Glutamatergic neuron (in vitro differentiated cells): ENCODE data around the gene ASXL1. TPM values are rescaled to one million over a fixed set of nuclear protein-coding genes. Genes with fewer than 3 reads are reported as not detected.

Experiments used
- DNase-seq: peaks from one replicate; pipeline ENCODE4 v3.0.0; 2022
- H3K27ac Mint-ChIP-seq: one replicate; pipeline ENCODE4 v1.8.0; 2020; ENCODE audit warnings: mild to moderate bottlenecking, mixed read lengths, inconsistent platforms; ENCODE audit not compliant: unreplicated experiment
- H3K27me3 Mint-ChIP-seq: one replicate; pipeline ENCODE4 v1.8.0; 2020; ENCODE audit warnings: mild to moderate bottlenecking, moderate library complexity, mixed read lengths, inconsistent platforms; ENCODE audit not compliant: unreplicated experiment
- H3K36me3 Mint-ChIP-seq: one replicate; pipeline ENCODE4 v1.8.0; 2020; ENCODE audit warnings: mild to moderate bottlenecking, mixed read lengths, inconsistent platforms; ENCODE audit not compliant: unreplicated experiment
- H3K4me1 Mint-ChIP-seq: one replicate; pipeline ENCODE4 v1.8.0; 2020; ENCODE audit warnings: mild to moderate bottlenecking, low read depth, mixed read lengths, inconsistent platforms; ENCODE audit not compliant: unreplicated experiment
- H3K4me3 Mint-ChIP-seq: one replicate; pipeline ENCODE4 v1.8.0; 2020; ENCODE audit warnings: mild to moderate bottlenecking, mixed read lengths, inconsistent platforms; ENCODE audit not compliant: unreplicated experiment
- H3K9me3 Mint-ChIP-seq: one replicate; pipeline ENCODE4 v1.8.0; 2020; ENCODE audit warnings: mild to moderate bottlenecking, moderate library complexity, mixed read lengths, inconsistent platforms; ENCODE audit not compliant: unreplicated experiment
- total RNA-seq: library from RNA; stranded (reverse); fragmentation: NEBNext Ultra II Directional; extraction: Animal tissue kit (Norgen Biotek cat#: 25700); gene quantifications from one replicate; pipeline ENCODE4 v1.2.1, GENCODE V29; 2021; ENCODE audit not compliant: unreplicated experiment
- TF ChIP-seq, protein P1 (sequence below): fragments of 200-600 bp; sonication (generic); IDR thresholded peaks from one replicate; pipeline ENCODE4 v1.5.0; 2021; ENCODE audit not compliant: partially characterized antibody, unreplicated experiment

ASXL1 gene
- total RNA-seq, 1 donor from 2014 or later = 85.1 TPM

DNA sequence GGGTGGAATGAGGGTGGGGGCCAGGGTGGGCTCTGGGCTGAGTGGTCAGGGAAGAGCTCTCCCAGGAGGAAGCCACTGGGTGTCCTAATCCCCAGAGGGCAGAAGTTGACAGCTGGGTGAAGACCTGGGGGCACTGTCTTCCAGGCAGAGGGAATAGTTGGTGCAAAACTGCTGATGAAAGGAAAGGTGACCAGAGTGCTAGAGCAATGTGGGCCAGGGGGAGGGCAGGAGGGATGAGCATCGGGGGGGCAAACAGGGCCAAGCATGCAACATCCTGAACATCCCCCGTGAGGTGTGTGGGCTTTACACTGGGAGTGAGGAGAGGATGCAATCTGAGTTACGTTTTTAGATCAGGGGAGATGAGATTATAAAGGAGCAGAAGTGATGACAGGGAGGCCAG lies 129.2 kb downstream of the ASXL1 start:
- peaks cover 14% of the 10 kb centered on the region for H3K27me3 Mint-ChIP-seq

DNA sequence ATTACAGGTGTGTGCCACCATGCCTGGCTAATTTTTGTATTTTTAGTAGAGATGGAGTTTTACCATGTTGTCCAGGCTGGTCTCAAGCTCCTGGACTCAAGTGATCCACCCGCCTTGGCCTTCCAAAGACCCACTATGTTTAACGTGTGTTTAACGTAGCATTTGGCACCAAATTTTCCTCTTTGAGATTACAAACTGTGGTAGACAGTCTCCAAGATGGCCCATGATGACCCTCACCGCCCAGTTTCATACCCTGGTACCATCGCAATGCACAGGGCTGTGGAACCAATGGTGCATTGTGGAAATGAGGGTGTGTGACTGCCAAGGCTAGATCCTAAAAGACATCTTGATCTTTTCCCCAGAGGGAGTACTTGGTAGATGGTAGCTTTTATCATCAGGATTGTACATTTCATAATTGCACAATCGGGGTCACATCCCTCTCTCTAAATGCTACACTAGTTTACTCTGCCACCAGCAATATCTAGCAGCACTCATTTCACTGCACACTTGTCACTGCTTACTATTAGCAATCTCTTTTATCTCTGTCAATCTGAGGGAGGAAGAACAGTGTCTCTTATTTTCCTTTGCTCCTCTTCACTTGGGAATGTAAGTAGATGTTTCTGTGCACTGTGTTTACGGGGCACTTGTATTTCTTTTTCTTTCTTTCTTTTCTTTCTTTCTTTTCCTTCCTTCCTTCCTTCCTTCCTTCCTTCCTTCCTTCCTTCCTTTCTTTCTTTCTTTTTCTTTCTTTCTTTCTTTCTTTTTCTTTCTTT lies 130.1 kb downstream of the ASXL1 start:
- DNase-seq = no peak
- no peak overlapping the region for H3K4me3 Mint-ChIP-seq
- peaks cover 17% of the 10 kb centered on the region for H3K9me3 Mint-ChIP-seq
- H3K4me1 Mint-ChIP-seq = peaks cover 8% of the 10 kb centered on the region
- H3K27me3 Mint-ChIP-seq = peaks cover 14% of the 10 kb centered on the region
- peaks cover 15% of the 10 kb centered on the region for H3K36me3 Mint-ChIP-seq
- no peak overlapping the region for H3K27ac Mint-ChIP-seq
- TF ChIP-seq, protein P1, sequence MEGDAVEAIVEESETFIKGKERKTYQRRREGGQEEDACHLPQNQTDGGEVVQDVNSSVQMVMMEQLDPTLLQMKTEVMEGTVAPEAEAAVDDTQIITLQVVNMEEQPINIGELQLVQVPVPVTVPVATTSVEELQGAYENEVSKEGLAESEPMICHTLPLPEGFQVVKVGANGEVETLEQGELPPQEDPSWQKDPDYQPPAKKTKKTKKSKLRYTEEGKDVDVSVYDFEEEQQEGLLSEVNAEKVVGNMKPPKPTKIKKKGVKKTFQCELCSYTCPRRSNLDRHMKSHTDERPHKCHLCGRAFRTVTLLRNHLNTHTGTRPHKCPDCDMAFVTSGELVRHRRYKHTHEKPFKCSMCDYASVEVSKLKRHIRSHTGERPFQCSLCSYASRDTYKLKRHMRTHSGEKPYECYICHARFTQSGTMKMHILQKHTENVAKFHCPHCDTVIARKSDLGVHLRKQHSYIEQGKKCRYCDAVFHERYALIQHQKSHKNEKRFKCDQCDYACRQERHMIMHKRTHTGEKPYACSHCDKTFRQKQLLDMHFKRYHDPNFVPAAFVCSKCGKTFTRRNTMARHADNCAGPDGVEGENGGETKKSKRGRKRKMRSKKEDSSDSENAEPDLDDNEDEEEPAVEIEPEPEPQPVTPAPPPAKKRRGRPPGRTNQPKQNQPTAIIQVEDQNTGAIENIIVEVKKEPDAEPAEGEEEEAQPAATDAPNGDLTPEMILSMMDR = no peak

More for the DNA sequence above, 129.2 kb downstream of the ASXL1 start:
- H3K4me3 Mint-ChIP-seq = no peak overlapping the region
- peaks cover 17% of the 10 kb centered on the region for H3K9me3 Mint-ChIP-seq
- H3K4me1 Mint-ChIP-seq = peaks cover 8% of the 10 kb centered on the region
- peaks cover 15% of the 10 kb centered on the region for H3K36me3 Mint-ChIP-seq
- no peak overlapping the region for H3K27ac Mint-ChIP-seq
- TF ChIP-seq, protein P1 = no peak
- no peak for DNase-seq

Other genes starting within 250 kb of the ASXL1 start
- 106 TPM for gene TM9SF4, start 248.6 kb upstream of the ASXL1 start, total RNA-seq
- 34.9 TPM for gene PLAGL2, start 150.6 kb upstream of the ASXL1 start, total RNA-seq
- 29.5 TPM for gene POFUT1, start 150.5 kb upstream of the ASXL1 start, total RNA-seq
- 55.3 TPM for gene KIF3B, start 80.7 kb upstream of the ASXL1 start, total RNA-seq
- 106 TPM for gene NOL4L, start 227.0 kb downstream of the ASXL1 start, total RNA-seq